HAP-1 (cell line): ENCODE results near the gene GIMD1.

Experiments
- DNase-seq, 2 experiments: peaks; one replicate each; pipeline ENCODE4 v3.0.0-alpha.2; 2016 to 2020; ENCODE audit warnings: low spot score in 2 of 2
- H3K27me3 ChIP-seq: fragments of 250-450 bp; sonication (Bioruptor Pico); 2 replicates; pipeline ENCODE4 v1.5.1; 2020; ENCODE audit warnings: low read depth, mild to moderate bottlenecking, moderate library complexity
- H3K36me3 ChIP-seq: fragments of 250-450 bp; sonication (Bioruptor Pico); replicated peaks from 2 replicates; pipeline ENCODE4 v1.5.1; 2020; ENCODE audit warnings: mild to moderate bottlenecking
- H3K4me1 ChIP-seq: fragments of 250-450 bp; sonication (Bioruptor Pico); 2 replicates; pipeline ENCODE4 v1.5.1; 2020; ENCODE audit warnings: mild to moderate bottlenecking
- H3K4me3 ChIP-seq: fragments of 250-450 bp; sonication (Bioruptor Pico); 2 replicates; pipeline ENCODE4 v1.5.1; 2020; ENCODE audit warnings: mild to moderate bottlenecking, moderate library complexity
- H3K9me3 ChIP-seq: fragments of 250-450 bp; sonication (Bioruptor Pico); 2 replicates; pipeline ENCODE4 v1.5.1; 2020; ENCODE audit warnings: mild to moderate bottlenecking, moderate library complexity
- in situ Hi-C: fragments of 300-500 bp; cut with MboI; formaldehyde crosslinking; loops from 3 replicates; pipeline ENCODE4 v1.14.3; 2020; ENCODE audit warnings: low sequenced_read_pairs, inconsistent platforms, mixed read lengths

The GIMD1 gene

DNA sequence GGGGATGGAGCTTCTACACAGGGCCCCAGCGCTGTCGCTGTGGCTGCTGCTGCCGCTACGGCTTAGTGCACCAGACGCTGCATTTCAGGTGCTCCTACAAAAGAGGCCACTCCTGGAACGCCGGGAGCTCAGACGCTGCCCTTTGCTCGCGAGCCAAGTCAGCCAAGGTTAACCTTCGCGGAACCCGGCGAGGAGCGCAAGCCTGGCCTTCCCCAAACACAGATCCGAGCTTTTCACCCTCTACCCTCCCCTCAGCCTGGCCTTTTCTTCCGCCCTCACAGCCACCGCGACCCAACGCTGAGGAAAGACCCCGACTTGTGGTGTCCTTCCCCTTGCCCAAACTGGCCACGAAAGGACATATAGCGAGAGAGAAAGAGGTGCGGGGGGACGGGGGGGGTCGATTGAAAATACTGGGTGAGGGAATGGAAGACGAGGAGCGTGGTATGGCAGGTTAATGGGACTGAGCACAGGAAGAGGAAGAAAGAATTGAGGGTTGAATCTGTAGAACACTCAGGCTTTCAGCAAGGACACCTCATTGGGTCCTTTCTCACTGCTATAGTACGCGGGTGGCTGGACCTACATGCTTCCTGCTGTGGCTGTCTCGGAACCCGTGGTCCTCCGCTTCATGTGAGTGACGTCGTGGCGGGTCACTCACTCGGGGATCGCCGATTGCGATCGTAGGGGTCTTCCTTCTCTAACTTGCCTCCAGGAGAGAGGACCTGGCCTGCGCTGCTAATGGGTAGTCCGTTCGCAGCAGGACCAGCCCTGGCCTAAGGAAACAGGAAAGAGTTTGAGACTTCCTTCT, 52.4 kb downstream of the GIMD1 start, which contains the start of the genes AIMP1 and TBCK:
Gene AIMP1 (plus strand): TSS at position 583 of the 805 bp plus-strand sequence. CDS start 8,460 bp downstream, outside the sequence.
Gene TBCK (minus strand): TSS at position 242 of the 805 bp plus-strand sequence. CDS start 7,249 bp downstream, outside the sequence.
- in situ Hi-C loops, result no loop called here
- peak; percentile 80 to 90 for DNase-seq
- Histone ChIP-seq H3K36me3 (no peaks in the 10 kb centered on the region; the same call in 1 of the 2 replicates), H3K27me3 (no peaks in the 10 kb centered on the region), H3K4me1 (peaks cover 23% of the 10 kb centered on the region), H3K9me3 (no peaks in the 10 kb centered on the region), H3K4me3 (peak within 1 kb of the TSS; percentile 75)

DNA sequence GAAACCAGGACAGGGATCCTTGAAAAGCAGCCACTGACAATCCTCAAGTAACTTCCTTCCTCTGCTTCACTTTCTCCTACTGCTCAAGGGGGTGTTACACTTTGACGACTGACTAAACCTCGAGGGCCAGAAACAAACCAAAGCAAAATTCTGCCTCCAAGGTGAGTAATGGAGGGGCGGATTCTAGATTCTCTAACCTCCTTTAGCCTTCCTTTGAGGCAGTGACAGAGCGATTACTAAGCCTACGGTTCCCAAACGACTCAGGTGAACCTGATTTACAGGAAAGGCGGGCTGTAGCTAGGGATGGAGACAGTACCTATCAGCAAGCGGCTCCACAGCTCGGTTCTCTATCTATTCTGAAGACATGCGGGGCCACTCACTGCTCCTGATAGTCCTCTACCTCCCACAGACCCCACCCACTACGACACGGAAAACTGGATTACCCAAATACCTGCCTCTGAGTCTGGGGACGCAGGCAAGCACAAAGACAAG, 53.1 kb downstream of the GIMD1 start:
- in situ Hi-C loops, result no loop called here

DNA sequence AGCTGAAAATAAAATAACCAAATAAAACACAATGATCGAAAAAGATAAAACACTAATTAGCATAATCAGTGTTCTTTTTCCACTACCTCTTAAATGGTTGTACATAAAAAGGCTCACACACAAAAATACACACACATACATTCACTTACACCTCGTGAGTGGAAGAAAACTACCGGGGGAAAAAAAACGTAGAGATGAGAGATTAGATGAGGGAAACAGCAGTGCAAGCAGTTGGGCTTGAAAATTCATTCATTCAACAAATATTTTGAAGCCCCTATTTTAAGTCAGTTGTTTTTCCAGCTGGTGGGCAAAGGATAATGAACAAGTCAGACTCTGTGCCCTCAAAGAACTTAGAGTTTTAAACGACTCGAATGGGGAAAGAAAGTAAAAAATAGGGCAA, 53.6 kb downstream of the GIMD1 start:
- no peak for DNase-seq
- Histone ChIP-seq H3K9me3 (no peaks in the 10 kb centered on the region), H3K27me3 (no peaks in the 10 kb centered on the region), H3K36me3 (no peaks in the 10 kb centered on the region), H3K4me3 (peak overlapping the region; percentile 75), H3K4me1 (peaks cover 23% of the 10 kb centered on the region)
- in situ Hi-C loops, result no loop called here

More for the DNA sequence above, 53.1 kb downstream of the GIMD1 start:
- DNase-seq, result peak in 1 of 2 experiments; percentile 41
- Histone ChIP-seq H3K36me3 (no peaks in the 10 kb centered on the region; the same call in 1 of the 2 replicates), H3K4me3 (peak overlapping the region; percentile 75), H3K4me1 (peaks cover 23% of the 10 kb centered on the region), H3K27me3 (no peaks in the 10 kb centered on the region), H3K9me3 (no peaks in the 10 kb centered on the region)

DNA sequence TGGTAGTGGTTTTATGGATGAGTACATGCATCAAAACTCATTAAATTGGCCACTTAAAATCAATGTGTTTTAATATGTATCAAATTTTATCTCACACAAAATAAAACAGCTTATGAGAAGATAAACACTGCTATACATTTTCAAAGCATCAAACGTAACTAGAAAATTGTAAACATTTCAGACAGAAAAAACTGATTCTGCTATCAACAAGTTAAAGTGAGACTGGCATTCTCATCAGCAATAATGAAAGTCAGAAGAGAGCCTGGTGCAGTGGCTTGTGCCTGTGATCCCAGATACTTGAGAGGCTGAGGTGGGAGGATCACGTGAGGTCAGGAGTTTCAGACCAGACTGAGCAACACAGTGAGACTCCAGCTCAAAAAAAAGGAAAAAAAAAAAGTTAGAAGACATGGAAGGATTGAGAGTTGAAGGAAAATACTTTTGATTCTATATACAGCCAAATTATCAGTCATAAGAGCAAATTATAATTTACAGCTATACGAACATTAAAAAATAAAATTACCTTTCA, 55.5 kb downstream of the GIMD1 start:
- in situ Hi-C loops, result no loop called here
- no peak overlapping the region for H3K4me3 ChIP-seq
- no peaks in the 10 kb centered on the region for H3K36me3 ChIP-seq
- no peaks in the 10 kb centered on the region for H3K27me3 ChIP-seq
- no peak for DNase-seq
- H3K4me1 ChIP-seq, result peaks cover 12% of the 10 kb centered on the region
- H3K9me3 ChIP-seq, result no peaks in the 10 kb centered on the region

DNA sequence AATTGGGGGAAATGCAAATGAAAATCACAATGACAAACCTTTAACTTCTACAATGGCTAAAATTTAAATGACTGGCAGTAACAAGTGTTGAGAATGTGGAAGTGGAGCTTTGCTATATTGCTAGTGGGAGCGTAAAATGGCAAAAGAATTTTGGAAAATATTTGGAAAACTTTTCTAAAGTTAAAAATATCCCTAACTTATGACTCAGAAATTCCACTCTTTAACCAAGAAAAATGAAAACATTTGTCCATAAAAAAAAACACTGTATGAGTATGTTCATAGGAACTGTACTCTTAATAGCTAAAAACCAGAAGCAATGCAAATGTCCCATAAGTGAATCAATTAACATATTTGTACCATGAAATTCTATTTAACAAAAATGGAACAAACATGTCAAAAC, 56.2 kb downstream of the GIMD1 start:
- no peak for DNase-seq
- Histone ChIP-seq H3K4me3 (no peak overlapping the region), H3K36me3 (no peaks in the 10 kb centered on the region), H3K9me3 (no peaks in the 10 kb centered on the region), H3K4me1 (peaks cover 5% of the 10 kb centered on the region), H3K27me3 (no peaks in the 10 kb centered on the region)
- in situ Hi-C loops, result no loop called here
